HL-60 (cell line): ENCODE results near the gene SGIP1.

Experiments used
- GABPA ChIP-seq: IDR thresholded peaks from 2 replicates; pipeline ENCODE4 v1.6.1; 2012; ENCODE audit warnings: low read depth
- POLR2AphosphoS5 ChIP-seq: IDR thresholded peaks from 2 replicates; pipeline ENCODE4 v1.6.1; 2012; ENCODE audit warnings: low read depth
- REST ChIP-seq: IDR thresholded peaks from 2 replicates; pipeline ENCODE4 v1.6.1; 2012; ENCODE audit warnings: low read depth; ENCODE audit not compliant: insufficient replicate concordance
- TF ChIP-seq, protein P1 (sequence below): IDR thresholded peaks from one replicate; pipeline ENCODE4 v1.5.1; 2011; ENCODE audit warnings: low read length, control low read depth, inconsistent platforms; ENCODE audit not compliant: insufficient read depth

- TF ChIP-seq, protein P1, sequence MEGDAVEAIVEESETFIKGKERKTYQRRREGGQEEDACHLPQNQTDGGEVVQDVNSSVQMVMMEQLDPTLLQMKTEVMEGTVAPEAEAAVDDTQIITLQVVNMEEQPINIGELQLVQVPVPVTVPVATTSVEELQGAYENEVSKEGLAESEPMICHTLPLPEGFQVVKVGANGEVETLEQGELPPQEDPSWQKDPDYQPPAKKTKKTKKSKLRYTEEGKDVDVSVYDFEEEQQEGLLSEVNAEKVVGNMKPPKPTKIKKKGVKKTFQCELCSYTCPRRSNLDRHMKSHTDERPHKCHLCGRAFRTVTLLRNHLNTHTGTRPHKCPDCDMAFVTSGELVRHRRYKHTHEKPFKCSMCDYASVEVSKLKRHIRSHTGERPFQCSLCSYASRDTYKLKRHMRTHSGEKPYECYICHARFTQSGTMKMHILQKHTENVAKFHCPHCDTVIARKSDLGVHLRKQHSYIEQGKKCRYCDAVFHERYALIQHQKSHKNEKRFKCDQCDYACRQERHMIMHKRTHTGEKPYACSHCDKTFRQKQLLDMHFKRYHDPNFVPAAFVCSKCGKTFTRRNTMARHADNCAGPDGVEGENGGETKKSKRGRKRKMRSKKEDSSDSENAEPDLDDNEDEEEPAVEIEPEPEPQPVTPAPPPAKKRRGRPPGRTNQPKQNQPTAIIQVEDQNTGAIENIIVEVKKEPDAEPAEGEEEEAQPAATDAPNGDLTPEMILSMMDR = no peak
- TF ChIP-seq POLR2AphosphoS5 (no peak), REST (no peak), GABPA (no peak)
Measured at GRCh38 chr1:66502086-66502485, 31.9 kb upstream of the SGIP1 start.
